ENCODE measurements around the gene LARGE2.

The LARGE2 gene

DNA sequence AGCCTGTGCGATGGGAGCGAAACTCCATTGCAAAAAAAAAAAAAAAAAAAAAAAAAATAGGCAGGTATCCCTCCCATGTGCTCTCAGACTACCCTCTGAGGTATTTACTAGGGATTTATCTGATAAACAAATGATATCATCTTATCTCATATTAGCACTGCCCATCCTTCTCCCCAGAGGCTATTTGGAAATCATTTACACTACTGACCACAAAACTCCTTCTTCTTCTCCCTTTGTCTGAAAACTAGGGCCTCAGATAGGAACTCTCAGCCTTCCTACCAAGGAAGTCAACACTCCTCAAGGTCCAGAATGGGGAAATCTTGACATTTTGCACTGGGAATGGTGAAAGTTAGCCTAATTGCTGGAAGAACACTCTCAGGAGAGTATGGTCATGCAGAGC lies 46.4 kb downstream of the LARGE2 start:
- DNase-seq, result no peak

DNA sequence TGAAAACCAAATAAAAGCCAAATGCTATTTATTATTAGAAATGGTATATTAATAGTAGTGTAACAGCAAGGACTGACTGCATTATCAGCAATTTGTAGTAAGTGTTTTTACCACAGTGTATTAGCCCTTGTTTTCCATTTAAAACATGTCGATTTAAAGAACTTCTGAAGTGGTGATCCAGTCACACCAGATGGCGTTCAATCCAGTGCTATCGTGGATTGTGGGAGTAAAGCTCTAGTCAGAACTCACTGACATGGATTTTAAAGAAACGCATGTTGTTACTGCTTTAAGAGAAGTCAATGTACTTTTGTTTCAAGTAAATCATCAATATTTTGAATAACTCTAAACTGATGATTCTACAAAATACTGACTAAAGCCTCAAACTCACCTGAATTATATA lies 51.1 kb downstream of the LARGE2 start:
- DNase-seq, result no peak

DNA sequence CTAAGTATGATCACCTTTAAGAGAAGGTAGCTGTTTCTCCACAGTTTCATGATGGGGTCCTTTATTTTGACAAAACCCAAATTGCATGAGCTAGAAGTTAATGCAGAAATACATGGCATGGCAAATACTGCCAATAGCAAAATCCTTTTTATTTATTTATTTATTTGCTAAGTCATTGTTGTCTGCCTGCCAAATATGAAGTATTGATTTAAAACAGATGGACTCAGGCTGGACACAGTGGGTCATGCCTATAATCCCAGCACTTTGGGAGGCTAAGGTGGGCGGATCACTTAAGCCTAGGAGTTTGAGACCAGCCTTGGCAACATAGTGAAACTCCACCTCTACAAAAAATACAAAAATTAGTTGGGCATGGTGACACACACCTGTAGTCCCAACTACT lies 52.4 kb downstream of the LARGE2 start:
- no peak for DNase-seq
